HepG2 (cell line): ENCODE results near the gene TIMM13. TPM values are rescaled to one million over a fixed set of nuclear protein-coding genes. Genes with fewer than 3 reads are reported as not detected.
"Not testable (repeated sequence)": the region's sequence is repeated elsewhere in the genome, so short reads cannot be mapped to it uniquely, and the experiment has no call there.

Experiments
- ATAC-seq: fragments of 200-7000 bp; cut with Tn5 transposase; 3 replicates; pipeline ENCODE4 v1.9.1; 2020; ENCODE audit warnings: mild to moderate bottlenecking, moderate library complexity
- BruUV-seq: library from RNA; stranded (reverse); fragments of 400-500 nt; replicated peaks from 2 replicates; lab custom pipeline; 2021; lab: Mats Ljungman, UMichigan
- CTCF ChIA-PET: fragments of 300-600 bp; formaldehyde crosslinking; extraction: SDS; loops from one replicate; lab custom pipeline; 2021; ENCODE audit warnings: low total read pairs, inconsistent platforms, low intra/inter-chr PET ratio; lab: Yijun Ruan, JAX
- POLR2A ChIA-PET: fragments of 350-600 bp; sonication (Branson Sonifier 250); formaldehyde crosslinking; loops from one replicate; lab custom pipeline; 2020; ENCODE audit warnings: antibody characterized with exemption, inconsistent platforms; lab: Yijun Ruan, JAX
- DNase-seq: peaks from one replicate; pipeline ENCODE4 v3.0.0-alpha.2; 2015; ENCODE audit warnings: low spot score
- FAIRE-seq: peaks from 3 replicates; lab custom pipeline; 2011; peaks lifted over from hg19 to GRCh38; lab: Jason Lieb, UNC
- H2AFZ ChIP-seq: one replicate; pipeline ENCODE4 v1.6.1; 2011; ENCODE audit warnings: low read length, inconsistent platforms
- H3K27ac ChIP-seq: fragments of 300-600 bp; 3 replicates; pipeline ENCODE4 v1.8.0; 2011; ENCODE audit warnings: mixed run types, mild to moderate bottlenecking, mixed read lengths, low read length, inconsistent platforms; ENCODE audit not compliant: insufficient read depth; ENCODE audit errors: extremely low read length
- H3K27me3 ChIP-seq, 2 experiments: fragments of 200-600 bp in 1 of 2; 2 replicates in 1 of 2; 3 replicates in 1 of 2; pipeline versions ENCODE4 v1.6.0 to v1.8.0; 2011; ENCODE audit warnings: low read length in 2 of 2, mild to moderate bottlenecking in 2 of 2, moderate library complexity in 2 of 2, inconsistent platforms in 1 of 2; ENCODE audit not compliant: insufficient read depth in 2 of 2, control insufficient read depth in 1 of 2
- H3K36me3 ChIP-seq, 2 experiments: fragments of 200-600 bp in 1 of 2; replicated peaks in 1 of 2; 2 replicates in 1 of 2; 3 replicates in 1 of 2; pipeline versions ENCODE4 v1.5.1 to v1.8.0; 2011; ENCODE audit warnings: low read length in 2 of 2, inconsistent platforms in 1 of 2; ENCODE audit not compliant: insufficient read depth in 2 of 2, control insufficient read depth in 1 of 2
- H3K4me1 ChIP-seq: 2 replicates; pipeline ENCODE4 v1.5.1; 2012; ENCODE audit warnings: low read length, inconsistent platforms; ENCODE audit not compliant: insufficient read depth
- H3K4me2 ChIP-seq: 2 replicates; pipeline ENCODE4 v1.6.0; 2011; ENCODE audit warnings: low read depth, low read length, inconsistent platforms
- H3K4me3 ChIP-seq, 3 experiments: fragments of 200-600 bp in 1 of 3; sonication (generic), shearing (Covaris generic) in 1 of 3; replicated peaks in 1 of 3; 2 replicates each; pipeline ENCODE4 v1.5.1; 2011 to 2016; ENCODE audit warnings: low read length in 3 of 3, inconsistent platforms in 2 of 3, low read depth in 2 of 3, mild to moderate bottlenecking in 2 of 3, control low read depth in 1 of 3, mixed read lengths in 1 of 3; ENCODE audit not compliant: insufficient read depth in 1 of 3
- H3K79me2 ChIP-seq: one replicate; pipeline ENCODE4 v1.6.1; 2011; ENCODE audit warnings: low read length, inconsistent platforms; ENCODE audit not compliant: insufficient read depth
- H3K9ac ChIP-seq: 2 replicates; pipeline ENCODE4 v1.6.0; 2011; ENCODE audit warnings: mild to moderate bottlenecking, low read depth, low read length, inconsistent platforms; ENCODE audit not compliant: insufficient read depth
- H3K9me3 ChIP-seq: 2 replicates; pipeline ENCODE4 v1.5.1; 2012; ENCODE audit warnings: mild to moderate bottlenecking, low read length
- H4K20me1 ChIP-seq: 2 replicates; pipeline ENCODE4 v1.6.0; 2011; ENCODE audit warnings: inconsistent platforms, mild to moderate bottlenecking, low read length, moderate library complexity; ENCODE audit not compliant: insufficient read depth
- HDAC1 ChIP-seq: sonication (generic); formaldehyde crosslinking; IDR thresholded peaks from 2 replicates; pipeline ENCODE4 v1.5.1; 2020; ENCODE audit warnings: mild to moderate bottlenecking, missing genetic modification reagents
- PITX1 ChIP-seq: sonication (generic); formaldehyde crosslinking; IDR thresholded peaks from 2 replicates; pipeline ENCODE4 v1.5.1; 2020; ENCODE audit warnings: mild to moderate bottlenecking, missing genetic modification reagents
- ZNF121 ChIP-seq: sonication (generic); formaldehyde crosslinking; IDR thresholded peaks from 2 replicates; pipeline ENCODE4 v1.5.0; 2020; ENCODE audit warnings: mild to moderate bottlenecking, missing genetic modification reagents
- ZNF253 ChIP-seq: sonication (generic); formaldehyde crosslinking; IDR thresholded peaks from 2 replicates; pipeline ENCODE4 v1.8.0; 2022; ENCODE audit warnings: mild to moderate bottlenecking, missing genetic modification reagents, borderline replicate concordance
- ZNF33B ChIP-seq: sonication (generic); formaldehyde crosslinking; IDR thresholded peaks from 2 replicates; pipeline ENCODE4 v1.5.1; 2020; ENCODE audit warnings: mild to moderate bottlenecking, missing genetic modification reagents
- ZNF703 ChIP-seq: sonication (generic); formaldehyde crosslinking; IDR thresholded peaks from 2 replicates; pipeline ENCODE4 v1.5.1; 2020; ENCODE audit warnings: missing genetic modification reagents, mild to moderate bottlenecking, moderate library complexity, borderline replicate concordance
- WGBS: methylation state at CpG from one replicate; pipeline ENCODE4 v1.1.6; 2017; ENCODE audit warnings: low lambda C conversion rate; 5-methylcytosine and 5-hydroxymethylcytosine counted together
- in situ Hi-C: cut with HindIII; loops from 2 replicates; pipeline ENCODE4 v1.10.0; 2017; ENCODE audit warnings: low pct_unique_long_range_greater_than_20kb; ENCODE audit not compliant: extremely low pct_ligation_motif_present
- intact Hi-C: fragments of 100-400 bp; cut with micrococcal nuclease; formaldehyde crosslinking; loops from one replicate; pipeline ENCODE4 v1.10.0; 2022; ENCODE audit not compliant: unreplicated experiment
- polyA plus RNA-seq, 8 experiments: library from polyadenylated mRNA; depleted of rRNA in 3 of 8; stranded (reverse) in 7 of 8; unstranded in 1 of 8; fragments of >200 nt; fragmentation: Illumina TruSeq in 4 of 8; extraction: Trizol in 4 of 8; gene quantifications; 2 replicates each; pipeline versions ENCODE4 v1.2.1 to v1.2.3, GENCODE V29; 2011 to 2016; ENCODE audit warnings: low read depth in 4 of 8, missing spikeins in 1 of 8, mixed read lengths in 1 of 8; ENCODE audit not compliant: insufficient read depth in 1 of 8
- total RNA-seq, 5 experiments: library from RNA; depleted of rRNA; stranded (reverse); fragments of >200 nt; fragmentation: Illumina TruSeq; extraction: Trizol; gene quantifications; 2 replicates each; pipeline ENCODE4 v1.2.3, GENCODE V29; 2016; ENCODE audit warnings: low read depth in 1 of 5

TIMM13 gene
- total and polyA plus RNA-seq, 2 of the 13 experiments (the other 11 are each of a cell fraction or from before 2014, with no cell fraction given): 48.4 to 108 TPM

GRCh38 chr19:2460245-2460644, 32.9 kb upstream of the TIMM13 start:
- in situ Hi-C loops: no loop called here
- intact Hi-C loops: no loop called here
- ATAC-seq: no peak

GRCh38 chr19:2458776-2459175, 31.4 kb upstream of the TIMM13 start:
- BruUV-seq, H3K4me2 ChIP-seq, in situ Hi-C loops, ATAC-seq, H4K20me1 ChIP-seq, H2AFZ ChIP-seq, H3K27ac ChIP-seq, H3K9ac ChIP-seq, FAIRE-seq, H3K27me3 ChIP-seq, H3K9me3 ChIP-seq, intact Hi-C loops, CTCF ChIA-PET, H3K36me3 ChIP-seq, DNase-seq, H3K4me3 ChIP-seq: not testable (repeated sequence)
- Histone ChIP-seq H3K79me2 (peaks cover 28% of the 10 kb centered on the region), H3K4me1 (peaks cover 70% of the 10 kb centered on the region)
- WGBS: 40% methylated on average over 8 of the region's 10 CpGs
- TF ChIP-seq PITX1 (CRISPR knock-in tag): 0 out of 2 replicates have a peak, but pooled peaks have one; percentile 4
- 0 out of 2 replicates have a peak, but pooled peaks have one; percentile 25 for TF ChIP-seq HDAC1 (CRISPR knock-in tag)
- POLR2A ChIA-PET: interaction anchor here (0.8 to 3.5 kb wide), 4 partner anchors 15 to 82 kb away, joined by 3 to 49 read pairs (median 20); partner anchors contain the start of genes GADD45B and TIMM13

More at GRCh38 chr19:2460245-2460644, 32.9 kb upstream of the TIMM13 start:
- CTCF ChIA-PET: no interaction called here
- Histone ChIP-seq H3K4me2 (no peak overlapping the region), H3K36me3 (no peaks in the 10 kb centered on the region), H3K9me3 (no peaks in the 10 kb centered on the region)
- no peak for DNase-seq
- TF ChIP-seq ZNF703 (CRISPR knock-in tag): no peak
- peak; percentile 91 for TF ChIP-seq ZNF121
- TF ChIP-seq ZNF33B: no peak
- no peak for TF ChIP-seq ZNF253
- TF ChIP-seq, all 625 proteins: peak for 1
- Histone ChIP-seq H3K27ac (no peak overlapping the region), H3K4me1 (peaks cover 64% of the 10 kb centered on the region), H3K27me3 (no peaks in the 10 kb centered on the region), H3K79me2 (peaks cover 14% of the 10 kb centered on the region), H2AFZ (no peak overlapping the region), H4K20me1 (0 out of 2 replicates have a peak, but pooled peaks cover 2% of the 10 kb centered on the region), H3K9ac (no peak overlapping the region), H3K4me3 (no peak overlapping the region)
- no peak for FAIRE-seq
- POLR2A ChIA-PET: interaction anchor here (1.1 kb wide), 1 partner anchor 16 kb away, joined by 4 read pairs; the partner anchor contains the start of gene GADD45B
- 100% methylated on average over 1 of the region's 1 CpG for WGBS
- no TSS peak for BruUV-seq
